H9 (cell line): ENCODE data around the gene CLPSL2. TPM values are rescaled to one million over a fixed set of nuclear protein-coding genes. Genes with fewer than 3 reads are reported as not detected.

ENCODE experiments used
- DNase-seq: peaks from one replicate; pipeline ENCODE4 v3.0.0-alpha.2; 2017
- H2AFZ ChIP-seq: one replicate; pipeline ENCODE4 v1.6.1; 2013; ENCODE audit warnings: mild to moderate bottlenecking, low read length, control low read depth, moderate library complexity
- H2AK5ac ChIP-seq: 2 replicates; pipeline ENCODE4 v1.6.1; 2013; ENCODE audit warnings: low read length, control low read depth, mixed read lengths; ENCODE audit not compliant: insufficient read length
- H2BK120ac ChIP-seq: one replicate; pipeline ENCODE4 v1.6.1; 2013; ENCODE audit warnings: low read depth, mild to moderate bottlenecking, low read length, control low read depth, inconsistent platforms; ENCODE audit not compliant: poor library complexity, severe bottlenecking
- H2BK12ac ChIP-seq: 2 replicates; pipeline ENCODE4 v1.6.1; 2013; ENCODE audit warnings: low read length, control low read depth, mixed read lengths, low read depth; ENCODE audit not compliant: insufficient read length
- H2BK15ac ChIP-seq: 2 replicates; pipeline ENCODE4 v1.6.1; 2013; ENCODE audit warnings: low read depth, low read length, control low read depth
- H2BK20ac ChIP-seq: one replicate; pipeline ENCODE4 v1.6.1; 2013; ENCODE audit warnings: low read depth, mild to moderate bottlenecking, low read length, control low read depth, inconsistent platforms; ENCODE audit not compliant: poor library complexity, severe bottlenecking
- H2BK5ac ChIP-seq: 2 replicates; pipeline ENCODE4 v1.6.1; 2013; ENCODE audit warnings: low read length, control low read depth, mixed read lengths; ENCODE audit not compliant: insufficient read length
- H3K14ac ChIP-seq: 2 replicates; pipeline ENCODE4 v1.6.1; 2013; ENCODE audit warnings: low read length, control low read depth; ENCODE audit not compliant: insufficient read depth
- H3K18ac ChIP-seq: 2 replicates; pipeline ENCODE4 v1.6.1; 2013; ENCODE audit warnings: low read depth, mild to moderate bottlenecking, mixed read lengths, low read length, control low read depth; ENCODE audit not compliant: insufficient read length
- H3K23ac ChIP-seq: 2 replicates; pipeline ENCODE4 v1.6.1; 2013; ENCODE audit warnings: low read length, control low read depth, mixed read lengths, low read depth; ENCODE audit not compliant: insufficient read length
- H3K23me2 ChIP-seq: 2 replicates; pipeline ENCODE4 v1.6.1; 2013; ENCODE audit warnings: low read depth, mild to moderate bottlenecking, mixed read lengths, low read length, control low read depth; ENCODE audit not compliant: insufficient read length, poor library complexity, severe bottlenecking
- H3K27ac ChIP-seq: 2 replicates; pipeline ENCODE4 v1.5.1; 2013; ENCODE audit warnings: low read length, control low read depth, mixed read lengths, low read depth; ENCODE audit not compliant: insufficient read length
- H3K27me3 ChIP-seq: 2 replicates; pipeline ENCODE4 v1.6.1; 2013; ENCODE audit warnings: low read length, control low read depth, inconsistent platforms; ENCODE audit not compliant: insufficient read depth
- H3K4ac ChIP-seq: 2 replicates; pipeline ENCODE4 v1.6.1; 2013; ENCODE audit warnings: low read depth, mild to moderate bottlenecking, control low read depth, inconsistent platforms, low read length, moderate library complexity
- H3K4me1 ChIP-seq: 2 replicates; pipeline ENCODE4 v1.6.1; 2013; ENCODE audit warnings: low read length, control low read depth, inconsistent platforms; ENCODE audit not compliant: insufficient read depth
- H3K4me2 ChIP-seq: 2 replicates; pipeline ENCODE4 v1.6.1; 2013; ENCODE audit warnings: low read length, control low read depth, mixed read lengths; ENCODE audit not compliant: insufficient read length, insufficient read depth
- H3K56ac ChIP-seq: 2 replicates; pipeline ENCODE4 v1.6.1; 2013; ENCODE audit warnings: low read depth, mild to moderate bottlenecking, mixed read lengths, low read length, control low read depth; ENCODE audit not compliant: insufficient read length
- H3K79me1 ChIP-seq: 2 replicates; pipeline ENCODE4 v1.6.1; 2013; ENCODE audit warnings: low read depth, mild to moderate bottlenecking, moderate library complexity, low read length, control low read depth, inconsistent platforms; ENCODE audit not compliant: insufficient read depth, poor library complexity, severe bottlenecking
- H3K79me2 ChIP-seq: 2 replicates; pipeline ENCODE4 v1.6.1; 2013; ENCODE audit warnings: low read length, control low read depth, inconsistent platforms; ENCODE audit not compliant: insufficient read depth
- H3K9ac ChIP-seq: 2 replicates; pipeline ENCODE4 v1.6.1; 2013; ENCODE audit warnings: low read length, control low read depth, mixed read lengths; ENCODE audit not compliant: insufficient read length; ENCODE audit errors: extremely low read depth
- H3K9me3 ChIP-seq: one replicate; pipeline ENCODE4 v1.6.1; 2013; ENCODE audit warnings: low read depth, low read length, inconsistent platforms; ENCODE audit not compliant: control insufficient read depth
- H3T11ph ChIP-seq: one replicate; pipeline ENCODE4 v1.6.1; 2013; ENCODE audit warnings: mild to moderate bottlenecking, low read length, control low read depth, inconsistent platforms
- H4K20me1 ChIP-seq: one replicate; pipeline ENCODE4 v1.6.1; 2013; ENCODE audit not compliant: control insufficient read depth, insufficient read length, insufficient read depth
- H4K5ac ChIP-seq: 2 replicates; pipeline ENCODE4 v1.6.1; 2013; ENCODE audit warnings: low read depth, mild to moderate bottlenecking, mixed read lengths, low read length, control low read depth; ENCODE audit not compliant: insufficient read length
- H4K8ac ChIP-seq: replicated peaks from 2 replicates; pipeline ENCODE4 v1.6.1; 2013; ENCODE audit warnings: low read length, control low read depth, mixed read lengths, low read depth; ENCODE audit not compliant: insufficient read length
- H4K91ac ChIP-seq: 2 replicates; pipeline ENCODE4 v1.6.1; 2013; ENCODE audit warnings: low read depth, mild to moderate bottlenecking, moderate library complexity, mixed read lengths, low read length, control low read depth; ENCODE audit not compliant: insufficient read length
- H3K27ac Mint-ChIP-seq, 3 experiments: 2 replicates in 2 of 3; 3 replicates in 1 of 3; pipeline ENCODE4 v1.8.0; 2020 to 2021; ENCODE audit warnings: mixed read lengths in 3 of 3, mild to moderate bottlenecking in 1 of 3, moderate library complexity in 1 of 3
- H3K27me3 Mint-ChIP-seq: 2 replicates; pipeline ENCODE4 v1.8.0; 2021; ENCODE audit warnings: low read depth, mild to moderate bottlenecking, moderate library complexity, mixed read lengths
- H3K36me3 Mint-ChIP-seq, 3 experiments: 2 replicates in 2 of 3; 3 replicates in 1 of 3; pipeline ENCODE4 v1.8.0; 2020 to 2021; ENCODE audit warnings: low read depth in 3 of 3, mixed read lengths in 3 of 3; ENCODE audit not compliant: insufficient read depth in 1 of 3
- H3K4me1 Mint-ChIP-seq, 2 experiments: 2 replicates each; pipeline ENCODE4 v1.8.0; 2020; ENCODE audit warnings: mixed read lengths in 2 of 2
- H3K4me3 Mint-ChIP-seq, 2 experiments: 2 replicates in 1 of 2; 3 replicates in 1 of 2; pipeline ENCODE4 v1.8.0; 2020 to 2021; ENCODE audit warnings: mild to moderate bottlenecking in 2 of 2, mixed read lengths in 2 of 2, moderate library complexity in 1 of 2
- H3K9me3 Mint-ChIP-seq, 2 experiments: 2 replicates in 1 of 2; 3 replicates in 1 of 2; pipeline ENCODE4 v1.8.0; 2020; ENCODE audit warnings: mild to moderate bottlenecking in 2 of 2, mixed read lengths in 2 of 2, moderate library complexity in 1 of 2
- CTCF ChIP-seq: fragments of 200-600 bp; sonication (generic); conservative IDR thresholded peaks from 3 replicates; pipeline ENCODE4 v1.8.0; 2021; ENCODE audit warnings: antibody characterized with exemption, mild to moderate bottlenecking
- WGBS: extraction: QIAGEN DNeasy Blood & Tissue Kit; methylation state at CpG from one replicate; pipeline ENCODE4 v1.1.7; 2013; ENCODE audit warnings: missing lambda C conversion rate, low lambda C conversion rate, mixed read lengths; ENCODE audit not compliant: insufficient read length; ENCODE audit errors: extremely low coverage; 5-methylcytosine and 5-hydroxymethylcytosine counted together
- total RNA-seq: library from RNA; stranded (reverse); gene quantifications from 2 replicates; pipeline ENCODE4 v1.2.1, GENCODE V29; 2021

CLPSL2 gene
- total RNA-seq, 1 experiment from 2014 or later, result 4.4 TPM

- Histone ChIP-seq H3K27ac (no peak overlapping the region), H4K91ac (no peak overlapping the region), H4K20me1 (no peaks in the 10 kb centered on the region), H3K18ac (no peak overlapping the region), H3K23me2 (no peaks in the 10 kb centered on the region), H2BK12ac (no peak overlapping the region), H3K27me3 (no peaks in the 10 kb centered on the region), H3K9me3 (no peaks in the 10 kb centered on the region), H2BK120ac (no peak overlapping the region), H3K79me2 (no peaks in the 10 kb centered on the region), H2BK5ac (no peak overlapping the region), H3K14ac (no peak overlapping the region; the same call in 1 of the 2 replicates), H4K8ac (no peak overlapping the region), H3T11ph (no peak overlapping the region), H4K5ac (no peak overlapping the region), H3K56ac (no peak overlapping the region), H3K4ac (no peak overlapping the region), H3K9ac (no peak overlapping the region), H2BK15ac (no peak overlapping the region), H3K4me2 (no peak overlapping the region), H2BK20ac (no peak overlapping the region), H2AK5ac (no peak overlapping the region), H2AFZ (no peak overlapping the region), H3K79me1 (no peaks in the 10 kb centered on the region), H3K23ac (no peak overlapping the region), H3K4me1 (peaks cover 5% of the 10 kb centered on the region; the same call in 1 of the 2 replicates)
- TF ChIP-seq CTCF, result no peak
- DNase-seq, result no peak
- Mint-ChIP-seq H3K4me1 (peaks cover 20 to 22% of the 10 kb centered on the region in 2 experiments), H3K36me3 (peaks cover 0 to 2% (median 0%) of the 10 kb centered on the region in 3 experiments; a peak in 1 of 7 replicates), H3K27me3 (peaks cover 2% of the 10 kb centered on the region; the same call in 1 of the 2 replicates), H3K27ac (peak overlapping the region in 1 of 3 experiments; percentile 52; a peak in 2 of 7 replicates), H3K4me3 (no peak overlapping the region), H3K9me3 (no peaks in the 10 kb centered on the region; a peak in 1 of 5 replicates)
- whole genome bisulfite sequencing, result no CpG with 5 or more reads among the region's 4 CpGs
These were observed 19.8 kb downstream of the CLPSL2 start for GRCh38 chr6:35796236-35796635.
